Liver (tissue), 9 donors: ENCODE results near the gene SLC4A5. TPM values are rescaled to one million over a fixed set of nuclear protein-coding genes. Genes with fewer than 3 reads are reported as not detected.

ENCODE experiments used
- DNase-seq: peaks from one replicate; pipeline ENCODE4 v3.0.0-alpha.2; 2017; ENCODE audit warnings: low spot score
- H3K27ac ChIP-seq, 2 donors: one replicate each; pipeline ENCODE4 v1.7.0; 2013; ENCODE audit warnings: inconsistent platforms in 2 of 2, low read length in 2 of 2, control low read depth in 1 of 2, low read depth in 1 of 2, mild to moderate bottlenecking in 1 of 2
- H3K27me3 ChIP-seq, 4 donors: one replicate each; pipeline versions ENCODE4 v1.6.1 to v1.7.0; 2013; ENCODE audit warnings: low read length in 3 of 4, inconsistent platforms in 1 of 4, mild to moderate bottlenecking in 1 of 4, moderate library complexity in 1 of 4; ENCODE audit not compliant: control insufficient read depth in 4 of 4, insufficient read depth in 4 of 4
- H3K36me3 ChIP-seq, 4 donors: one replicate each; pipeline versions ENCODE4 v1.6.1 to v1.7.0; 2013; ENCODE audit warnings: low read length in 3 of 4, mild to moderate bottlenecking in 3 of 4, low read depth in 1 of 4, moderate library complexity in 1 of 4; ENCODE audit not compliant: control insufficient read depth in 4 of 4, insufficient read depth in 3 of 4
- H3K4me1 ChIP-seq, 4 donors: one replicate each; pipeline versions ENCODE4 v1.6.1 to v1.7.0; 2013; ENCODE audit warnings: low read length in 3 of 4, mild to moderate bottlenecking in 3 of 4, moderate library complexity in 1 of 4; ENCODE audit not compliant: control insufficient read depth in 4 of 4, insufficient read depth in 4 of 4
- H3K4me3 ChIP-seq, 3 donors: one replicate each; pipeline versions ENCODE4 v1.6.1 to v1.7.0; 2013; ENCODE audit warnings: low read length in 3 of 3, control low read depth in 1 of 3, low read depth in 1 of 3, mild to moderate bottlenecking in 1 of 3
- H3K9ac ChIP-seq, 2 donors: one replicate each; pipeline ENCODE4 v1.7.0; 2013; ENCODE audit warnings: low read length in 2 of 2, mild to moderate bottlenecking in 2 of 2, moderate library complexity in 2 of 2, control low read depth in 1 of 2, low read depth in 1 of 2
- H3K9me3 ChIP-seq, 4 donors: one replicate each; pipeline versions ENCODE4 v1.6.1 to v1.7.0; 2013; ENCODE audit warnings: low read length in 3 of 4; ENCODE audit not compliant: control insufficient read depth in 4 of 4
- EGR1 ChIP-seq, 2 donors: IDR thresholded peaks; 2 replicates each; pipeline ENCODE4 v1.6.1; 2016 to 2018; ENCODE audit warnings: antibody characterized with exemption in 2 of 2, low read depth in 2 of 2
- FOXA1 ChIP-seq: IDR thresholded peaks from 2 replicates; pipeline ENCODE4 v1.6.1; 2016; ENCODE audit warnings: antibody characterized with exemption
- FOXA2 ChIP-seq: IDR thresholded peaks from 2 replicates; pipeline ENCODE4 v1.6.1; 2016; ENCODE audit warnings: antibody characterized with exemption
- GABPA ChIP-seq, 2 donors: IDR thresholded peaks in 1 of 2; conservative IDR thresholded peaks in 1 of 2; 2 replicates each; pipeline ENCODE4 v1.6.1; 2016; ENCODE audit warnings: antibody characterized with exemption in 2 of 2, mild to moderate bottlenecking in 1 of 2, moderate library complexity in 1 of 2
- HNF4A ChIP-seq, 2 donors: conservative IDR thresholded peaks; 2 replicates each; pipeline ENCODE4 v1.6.1; 2016; ENCODE audit warnings: antibody characterized with exemption in 2 of 2, mild to moderate bottlenecking in 2 of 2
- HNF4G ChIP-seq: IDR thresholded peaks from 2 replicates; pipeline ENCODE4 v1.6.1; 2016; ENCODE audit warnings: antibody characterized with exemption
- NR2F2 ChIP-seq: IDR thresholded peaks from 2 replicates; pipeline ENCODE4 v1.6.1; 2016; ENCODE audit warnings: antibody characterized with exemption
- RAD21 ChIP-seq, 2 donors: IDR thresholded peaks; 2 replicates each; pipeline ENCODE4 v1.6.1; 2016; ENCODE audit warnings: antibody characterized with exemption in 2 of 2, mild to moderate bottlenecking in 2 of 2
- SP1 ChIP-seq: IDR thresholded peaks from 2 replicates; pipeline ENCODE4 v1.6.1; 2018; ENCODE audit warnings: antibody characterized with exemption, mild to moderate bottlenecking
- TAF1 ChIP-seq: conservative IDR thresholded peaks from 2 replicates; pipeline ENCODE4 v1.6.1; 2016; ENCODE audit warnings: antibody characterized with exemption, mild to moderate bottlenecking
- YY1 ChIP-seq: IDR thresholded peaks from 2 replicates; pipeline ENCODE4 v1.6.1; 2016; ENCODE audit warnings: antibody characterized with exemption, mild to moderate bottlenecking
- WGBS: extraction: QIAGEN DNeasy Blood & Tissue Kit; methylation state at CpG from one replicate; pipeline ENCODE4 v1.1.7; 2013; 5-methylcytosine and 5-hydroxymethylcytosine counted together
- polyA plus RNA-seq, 2 donors: library from polyadenylated mRNA; stranded (reverse) in 1 of 2; unstranded in 1 of 2; fragments of 200-250 nt in 1 of 2; fragments of >200 nt in 1 of 2; fragmentation: Nextera tagmentation in 1 of 2; extraction: Ambion mirVana in 1 of 2; gene quantifications; one replicate each; pipeline versions ENCODE4 v1.2.1 to v1.2.3, GENCODE V29; 2013 to 2015
- total RNA-seq, 2 donors: library from RNA; depleted of rRNA; stranded (reverse); fragments of >200 nt; gene quantifications; one replicate each; pipeline ENCODE4 v1.2.3, GENCODE V29; 2014
- TF ChIP-seq, protein P1 (sequence below): fragments of 150-350 bp; IDR thresholded peaks from 2 replicates; pipeline ENCODE4 v1.5.1; 2017; ENCODE audit warnings: improper control_type of control experiment, low read depth, low read length; ENCODE audit not compliant: missing input control
- TF ChIP-seq, protein P2 (sequence below): IDR thresholded peaks from 2 replicates; pipeline ENCODE4 v1.6.1; 2016; ENCODE audit warnings: antibody characterized with exemption
- TF ChIP-seq, protein P3 (sequence below): IDR thresholded peaks from 2 replicates; pipeline ENCODE4 v1.6.1; 2016; ENCODE audit warnings: antibody characterized with exemption
- TF ChIP-seq, protein P4 (sequence below): IDR thresholded peaks from 2 replicates; pipeline ENCODE4 v1.6.1; 2016; ENCODE audit warnings: antibody characterized with exemption, mild to moderate bottlenecking
- donor health status: healthy.
- donor health status: healthy.
- donor health status: healthy.
- donor health status: healthy.
- donor health status: healthy.

SLC4A5 gene
- total and polyA plus RNA-seq, 4 donors = 0.12 to 0.50 (median 0.29) TPM

DNA sequence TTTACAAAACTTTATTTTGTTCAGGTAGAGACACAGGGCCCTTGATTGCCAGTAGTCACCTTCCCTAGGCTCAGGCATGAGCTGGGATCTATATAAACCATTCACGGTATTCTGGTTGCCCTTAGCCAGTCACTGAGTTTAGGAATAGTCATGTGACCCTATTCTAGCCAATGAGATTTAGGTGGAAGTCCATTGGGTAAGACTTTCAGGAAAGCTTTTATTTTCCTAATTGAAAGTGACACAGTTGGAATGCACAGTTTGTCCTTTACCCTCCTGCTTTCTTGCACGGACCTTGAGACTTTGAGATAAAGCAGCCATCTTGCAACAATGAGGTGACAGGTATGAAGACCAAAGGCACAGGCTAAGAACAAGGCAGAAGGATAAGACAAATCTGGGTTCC, 21.5 kb downstream of the SLC4A5 start:
- Histone ChIP-seq H3K4me3 (no peak overlapping the region), H3K9me3 (no peaks in the 10 kb centered on the region), H3K27me3 (no peaks in the 10 kb centered on the region), H3K36me3 (no peaks in the 10 kb centered on the region), H3K27ac (no peak overlapping the region), H3K4me1 (peaks cover 0 to 8% (median 2%) of the 10 kb centered on the region in 4 donors), H3K9ac (no peak overlapping the region)
- no peak for DNase-seq
- 96% methylated on average over 2 of the region's 2 CpGs for WGBS
- TF ChIP-seq, protein P1, sequence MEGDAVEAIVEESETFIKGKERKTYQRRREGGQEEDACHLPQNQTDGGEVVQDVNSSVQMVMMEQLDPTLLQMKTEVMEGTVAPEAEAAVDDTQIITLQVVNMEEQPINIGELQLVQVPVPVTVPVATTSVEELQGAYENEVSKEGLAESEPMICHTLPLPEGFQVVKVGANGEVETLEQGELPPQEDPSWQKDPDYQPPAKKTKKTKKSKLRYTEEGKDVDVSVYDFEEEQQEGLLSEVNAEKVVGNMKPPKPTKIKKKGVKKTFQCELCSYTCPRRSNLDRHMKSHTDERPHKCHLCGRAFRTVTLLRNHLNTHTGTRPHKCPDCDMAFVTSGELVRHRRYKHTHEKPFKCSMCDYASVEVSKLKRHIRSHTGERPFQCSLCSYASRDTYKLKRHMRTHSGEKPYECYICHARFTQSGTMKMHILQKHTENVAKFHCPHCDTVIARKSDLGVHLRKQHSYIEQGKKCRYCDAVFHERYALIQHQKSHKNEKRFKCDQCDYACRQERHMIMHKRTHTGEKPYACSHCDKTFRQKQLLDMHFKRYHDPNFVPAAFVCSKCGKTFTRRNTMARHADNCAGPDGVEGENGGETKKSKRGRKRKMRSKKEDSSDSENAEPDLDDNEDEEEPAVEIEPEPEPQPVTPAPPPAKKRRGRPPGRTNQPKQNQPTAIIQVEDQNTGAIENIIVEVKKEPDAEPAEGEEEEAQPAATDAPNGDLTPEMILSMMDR = no peak
- TF ChIP-seq EGR1 (IDR thresholded peaks at IDR 0.05; ENCODE audit: low read depth in 2 of 2) (no peak), SP1 (no peak), RAD21 (IDR thresholded peaks at IDR 0.05) (no peak), HNF4A (conservative IDR thresholded peaks at IDR 0.05) (no peak), FOXA2 (no peak), TAF1 (no peak)
- TF ChIP-seq, protein P2, sequence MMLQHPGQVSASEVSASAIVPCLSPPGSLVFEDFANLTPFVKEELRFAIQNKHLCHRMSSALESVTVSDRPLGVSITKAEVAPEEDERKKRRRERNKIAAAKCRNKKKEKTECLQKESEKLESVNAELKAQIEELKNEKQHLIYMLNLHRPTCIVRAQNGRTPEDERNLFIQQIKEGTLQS = no peak
- TF ChIP-seq, protein P3, sequence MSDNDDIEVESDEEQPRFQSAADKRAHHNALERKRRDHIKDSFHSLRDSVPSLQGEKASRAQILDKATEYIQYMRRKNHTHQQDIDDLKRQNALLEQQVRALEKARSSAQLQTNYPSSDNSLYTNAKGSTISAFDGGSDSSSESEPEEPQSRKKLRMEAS = no peak

DNA sequence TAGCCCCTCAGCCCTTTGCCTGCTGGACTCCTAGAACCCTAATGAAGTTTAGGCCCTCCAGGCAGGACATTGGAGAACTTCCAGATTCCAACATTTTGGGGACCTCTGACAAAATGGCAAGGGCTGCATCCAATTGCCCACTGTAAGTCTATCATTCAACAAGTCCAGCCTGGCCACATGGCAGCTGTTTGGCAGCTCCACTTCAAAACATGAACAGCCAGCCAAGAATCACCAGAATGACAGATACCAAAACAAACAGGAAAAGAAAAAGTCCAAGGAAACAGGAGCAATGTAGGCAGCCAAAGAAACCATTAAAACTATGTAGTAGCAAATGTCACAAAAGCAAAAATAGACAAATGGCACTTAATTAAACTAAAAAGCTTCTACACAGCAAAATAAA, 25.5 kb downstream of the SLC4A5 start:
- Histone ChIP-seq H3K9me3 (no peaks in the 10 kb centered on the region), H3K9ac (no peak overlapping the region), H3K27ac (no peak overlapping the region), H3K4me1 (peaks cover 0 to 8% (median 2%) of the 10 kb centered on the region in 4 donors), H3K4me3 (no peak overlapping the region), H3K36me3 (no peaks in the 10 kb centered on the region), H3K27me3 (no peaks in the 10 kb centered on the region)
- DNase-seq = no peak
- TF ChIP-seq, protein P1 = no peak
- TF ChIP-seq GABPA (IDR thresholded peaks at IDR 0.05 in 1 of 2, conservative IDR thresholded peaks at IDR 0.05 in 1 of 2) (no peak), SP1 (no peak), NR2F2 (no peak), EGR1 (IDR thresholded peaks at IDR 0.05; ENCODE audit: low read depth in 2 of 2) (no peak), TAF1 (no peak)
- TF ChIP-seq, protein P2 = no peak

DNA sequence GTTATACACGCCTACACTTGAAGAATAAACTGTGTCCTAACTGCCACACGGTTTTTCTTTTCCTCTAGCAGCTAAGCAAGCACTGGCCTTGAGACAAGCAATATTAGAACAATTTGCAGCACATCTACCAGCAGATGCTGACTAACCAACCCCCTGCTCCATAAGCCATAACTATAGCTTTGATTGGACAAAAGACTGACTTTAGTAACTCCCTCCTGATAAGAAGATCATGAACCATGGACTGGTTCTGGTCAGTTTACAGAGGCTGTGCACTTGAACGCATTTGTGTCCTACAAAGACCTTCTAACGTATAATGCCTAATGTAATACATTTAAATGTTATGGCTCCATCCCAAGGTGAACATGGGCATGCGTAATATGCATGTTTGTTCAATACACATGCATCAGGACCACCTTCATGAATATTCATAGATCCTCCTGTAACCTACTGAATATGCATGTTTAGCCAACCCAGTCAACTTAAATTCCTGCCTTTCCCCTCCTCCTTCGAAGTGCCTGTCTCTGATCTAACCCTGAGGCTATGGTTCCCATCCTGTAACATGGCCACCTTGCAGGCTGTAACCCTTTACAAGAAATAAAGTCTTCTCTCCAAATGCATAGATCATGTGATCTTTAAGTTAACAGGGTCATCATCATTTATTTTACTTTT, 26.5 kb downstream of the SLC4A5 start:
- Histone ChIP-seq H3K9ac (no peak overlapping the region), H3K27me3 (no peaks in the 10 kb centered on the region), H3K4me3 (no peak overlapping the region), H3K36me3 (no peaks in the 10 kb centered on the region), H3K9me3 (no peaks in the 10 kb centered on the region), H3K27ac (no peak overlapping the region), H3K4me1 (peaks cover 0 to 8% (median 2%) of the 10 kb centered on the region in 4 donors)
- WGBS = 56% methylated on average over 6 of the region's 6 CpGs
- DNase-seq = no peak
- TF ChIP-seq, protein P4, sequence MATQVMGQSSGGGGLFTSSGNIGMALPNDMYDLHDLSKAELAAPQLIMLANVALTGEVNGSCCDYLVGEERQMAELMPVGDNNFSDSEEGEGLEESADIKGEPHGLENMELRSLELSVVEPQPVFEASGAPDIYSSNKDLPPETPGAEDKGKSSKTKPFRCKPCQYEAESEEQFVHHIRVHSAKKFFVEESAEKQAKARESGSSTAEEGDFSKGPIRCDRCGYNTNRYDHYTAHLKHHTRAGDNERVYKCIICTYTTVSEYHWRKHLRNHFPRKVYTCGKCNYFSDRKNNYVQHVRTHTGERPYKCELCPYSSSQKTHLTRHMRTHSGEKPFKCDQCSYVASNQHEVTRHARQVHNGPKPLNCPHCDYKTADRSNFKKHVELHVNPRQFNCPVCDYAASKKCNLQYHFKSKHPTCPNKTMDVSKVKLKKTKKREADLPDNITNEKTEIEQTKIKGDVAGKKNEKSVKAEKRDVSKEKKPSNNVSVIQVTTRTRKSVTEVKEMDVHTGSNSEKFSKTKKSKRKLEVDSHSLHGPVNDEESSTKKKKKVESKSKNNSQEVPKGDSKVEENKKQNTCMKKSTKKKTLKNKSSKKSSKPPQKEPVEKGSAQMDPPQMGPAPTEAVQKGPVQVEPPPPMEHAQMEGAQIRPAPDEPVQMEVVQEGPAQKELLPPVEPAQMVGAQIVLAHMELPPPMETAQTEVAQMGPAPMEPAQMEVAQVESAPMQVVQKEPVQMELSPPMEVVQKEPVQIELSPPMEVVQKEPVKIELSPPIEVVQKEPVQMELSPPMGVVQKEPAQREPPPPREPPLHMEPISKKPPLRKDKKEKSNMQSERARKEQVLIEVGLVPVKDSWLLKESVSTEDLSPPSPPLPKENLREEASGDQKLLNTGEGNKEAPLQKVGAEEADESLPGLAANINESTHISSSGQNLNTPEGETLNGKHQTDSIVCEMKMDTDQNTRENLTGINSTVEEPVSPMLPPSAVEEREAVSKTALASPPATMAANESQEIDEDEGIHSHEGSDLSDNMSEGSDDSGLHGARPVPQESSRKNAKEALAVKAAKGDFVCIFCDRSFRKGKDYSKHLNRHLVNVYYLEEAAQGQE = no peak
- TF ChIP-seq, protein P2 = no peak
- TF ChIP-seq YY1 (no peak), FOXA1 (no peak), GABPA (IDR thresholded peaks at IDR 0.05 in 1 of 2, conservative IDR thresholded peaks at IDR 0.05 in 1 of 2) (no peak), HNF4G (no peak)
